Dedifferentiated amniotic fluid mesenchymal stem cell (primary cell): ENCODE data around the gene ARHGAP12.
"Not testable (repeated sequence)": the region's sequence is repeated elsewhere in the genome, so short reads cannot be mapped to it uniquely, and the experiment has no call there.

Source experiments
- DNase-seq: peaks from one replicate; pipeline ENCODE4 v3.0.0-alpha.2; 2016; ENCODE audit errors: extremely low spot score

The ARHGAP12 gene

GRCh38 chr10:31928549-31929260 is at the start of gene ARHGAP12:
ARHGAP12 (minus strand) TSS chr10:31928831; CDS start chr10:31908855, 19,976 bp downstream.
- DNase-seq, result peak; percentile 81

GRCh38 chr10:31978156-31978483 is 49.5 kb upstream of the ARHGAP12 start:
- no peak for DNase-seq

- peak; percentile 68 for DNase-seq
These were observed 49.0 kb upstream of the ARHGAP12 start for GRCh38 chr10:31977440-31978155.

GRCh38 chr10:31975157-31975765 is 46.6 kb upstream of the ARHGAP12 start:
- no peak for DNase-seq

- no peak for DNase-seq
These were observed 45.9 kb upstream of the ARHGAP12 start for GRCh38 chr10:31974434-31975124.

GRCh38 chr10:31972519-31973041 is 43.9 kb upstream of the ARHGAP12 start:
- DNase-seq, result no peak

GRCh38 chr10:31969847-31970246 is 41.2 kb upstream of the ARHGAP12 start:
- not testable (repeated sequence) for DNase-seq

GRCh38 chr10:31963589-31963980 is 35.0 kb upstream of the ARHGAP12 start:
- no peak for DNase-seq

- no peak for DNase-seq
These were observed 34.4 kb upstream of the ARHGAP12 start for GRCh38 chr10:31962826-31963588.

GRCh38 chr10:31961277-31962074 is 32.8 kb upstream of the ARHGAP12 start:
- peak; percentile 61 for DNase-seq

- no peak for DNase-seq
These were observed 31.0 kb upstream of the ARHGAP12 start for GRCh38 chr10:31959461-31960173.

GRCh38 chr10:31958856-31959255 is 30.2 kb upstream of the ARHGAP12 start:
- DNase-seq, result no peak

GRCh38 chr10:31956200-31956946 is 27.7 kb upstream of the ARHGAP12 start:
- no peak for DNase-seq

- DNase-seq, result no peak
These were observed 26.0 kb upstream of the ARHGAP12 start for GRCh38 chr10:31954410-31955191.

GRCh38 chr10:31953480-31953879 is 24.8 kb upstream of the ARHGAP12 start:
- DNase-seq, result no peak

GRCh38 chr10:31953080-31953479 is 24.4 kb upstream of the ARHGAP12 start:
- no peak for DNase-seq

- DNase-seq, result no peak
These were observed 23.4 kb upstream of the ARHGAP12 start for GRCh38 chr10:31952066-31952465.

- DNase-seq, result no peak
These were observed 20.6 kb upstream of the ARHGAP12 start for GRCh38 chr10:31949266-31949665.
